Suprapubic skin (tissue), 4 donors: ENCODE measurements around the gene SOHLH1. TPM values are rescaled to one million over a fixed set of nuclear protein-coding genes. Genes with fewer than 3 reads are reported as not detected.

Experiments
- DNase-seq, 2 donors: peaks; one replicate each; pipeline ENCODE4 v3.0.0-alpha.2; 2019; ENCODE audit warnings: low spot score in 2 of 2
- H3K27ac ChIP-seq: fragments of 200-600 bp; sonication (generic); one replicate; pipeline ENCODE4 v1.5.1; 2019
- H3K27me3 ChIP-seq: fragments of 200-600 bp; sonication (generic); one replicate; pipeline ENCODE4 v1.5.1; 2019
- H3K36me3 ChIP-seq: fragments of 200-600 bp; sonication (generic); one replicate; pipeline ENCODE4 v1.5.1; 2019
- H3K4me1 ChIP-seq: fragments of 200-600 bp; sonication (generic); one replicate; pipeline ENCODE4 v1.5.1; 2019
- H3K4me3 ChIP-seq: fragments of 200-600 bp; sonication (generic); one replicate; pipeline ENCODE4 v1.5.1; 2019; ENCODE audit warnings: mild to moderate bottlenecking
- H3K9me3 ChIP-seq: fragments of 200-600 bp; sonication (generic); one replicate; pipeline ENCODE4 v1.5.1; 2019
- EP300 ChIP-seq: sonication (generic); formaldehyde crosslinking; IDR thresholded peaks from one replicate; pipeline ENCODE4 v1.6.1; 2017; ENCODE audit warnings: antibody characterized with exemption
- POLR2A ChIP-seq, 2 donors: fragments of 450-650 bp; IDR thresholded peaks; one replicate each; pipeline ENCODE4 v1.6.1; 2017; ENCODE audit warnings: antibody characterized with exemption in 2 of 2, mild to moderate bottlenecking in 2 of 2, moderate library complexity in 2 of 2
- POLR2AphosphoS5 ChIP-seq, 3 donors: sonication (generic); formaldehyde crosslinking; IDR thresholded peaks; one replicate each; pipeline ENCODE4 v1.6.1; 2017; ENCODE audit warnings: antibody characterized with exemption in 3 of 3
- WGBS: methylation state at CpG from one replicate; pipeline ENCODE4 v1.1.5; 2018; 5-methylcytosine and 5-hydroxymethylcytosine counted together
- total RNA-seq, 4 donors: library from RNA; depleted of rRNA; stranded (reverse); fragments of >200 nt; gene quantifications; one replicate each; pipeline ENCODE4 v1.1.0, GENCODE V29; 2016
- TF ChIP-seq, protein P1 (sequence below), 2 donors: fragments of 200-600 bp in 1 of 2; fragments of 450-650 bp in 1 of 2; sonication (generic) in 1 of 2; IDR thresholded peaks; one replicate each; pipeline ENCODE4 v1.5.1; 2016 to 2019; ENCODE audit warnings: antibody characterized with exemption in 2 of 2, mild to moderate bottlenecking in 1 of 2, moderate library complexity in 1 of 2

SOHLH1 gene
- total RNA-seq, 4 donors from 2014 or later: not detected

DNA sequence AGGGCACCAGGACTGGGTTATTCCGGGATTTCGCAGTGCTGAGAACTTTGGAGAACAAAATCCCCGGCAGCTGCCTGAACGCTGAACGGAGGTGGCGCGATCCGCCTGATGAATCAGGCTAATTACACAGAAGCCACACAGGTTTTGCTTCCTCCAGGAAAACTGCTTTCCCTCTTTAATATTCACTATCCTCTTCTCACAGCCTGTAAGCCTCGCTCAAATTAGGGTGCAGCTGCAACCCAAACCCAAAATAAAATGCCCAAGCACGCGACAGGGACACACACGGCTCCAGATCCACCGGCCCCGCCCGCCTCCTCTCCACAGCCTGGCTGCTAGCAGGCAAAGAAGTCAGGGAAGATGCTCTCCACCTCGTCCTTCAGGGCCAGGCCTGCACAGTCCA is 6.0 kb downstream of the SOHLH1 start:
- no peak overlapping the region for H3K27ac ChIP-seq
- TF ChIP-seq POLR2A (IDR thresholded peaks at IDR 0.05) (no peak), POLR2AphosphoS5 (IDR thresholded peaks at IDR 0.05) (no peak)
- H3K36me3 ChIP-seq: no peaks in the 10 kb centered on the region
- no peak for DNase-seq
- no peak overlapping the region for H3K4me3 ChIP-seq
- WGBS: 56% methylated on average over 15 of the region's 16 CpGs
- no peaks in the 10 kb centered on the region for H3K4me1 ChIP-seq
- H3K9me3 ChIP-seq: no peaks in the 10 kb centered on the region
- peaks cover 65% of the 10 kb centered on the region for H3K27me3 ChIP-seq

DNA sequence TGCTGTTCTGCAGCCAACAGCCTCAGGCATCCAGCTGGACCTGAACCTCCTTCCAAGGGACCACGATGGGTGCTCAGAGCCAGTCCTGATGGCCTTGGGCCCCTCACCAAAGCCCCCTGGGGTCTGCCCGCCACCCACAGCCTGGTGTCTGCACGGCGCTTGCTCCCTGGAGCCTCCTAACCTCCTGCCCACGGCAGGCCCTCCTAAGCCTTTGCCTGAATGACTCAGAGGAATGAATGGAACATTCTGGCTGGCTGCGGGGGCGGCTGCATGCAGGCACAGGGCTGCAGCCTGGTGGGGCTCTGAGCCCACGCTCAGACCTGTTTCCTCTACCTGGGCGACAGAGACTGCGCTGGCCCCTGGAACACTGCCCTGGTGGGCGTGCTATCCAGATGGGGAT is 6.9 kb downstream of the SOHLH1 start:
- TF ChIP-seq POLR2A (IDR thresholded peaks at IDR 0.05): no peak
- TF ChIP-seq, protein P1, sequence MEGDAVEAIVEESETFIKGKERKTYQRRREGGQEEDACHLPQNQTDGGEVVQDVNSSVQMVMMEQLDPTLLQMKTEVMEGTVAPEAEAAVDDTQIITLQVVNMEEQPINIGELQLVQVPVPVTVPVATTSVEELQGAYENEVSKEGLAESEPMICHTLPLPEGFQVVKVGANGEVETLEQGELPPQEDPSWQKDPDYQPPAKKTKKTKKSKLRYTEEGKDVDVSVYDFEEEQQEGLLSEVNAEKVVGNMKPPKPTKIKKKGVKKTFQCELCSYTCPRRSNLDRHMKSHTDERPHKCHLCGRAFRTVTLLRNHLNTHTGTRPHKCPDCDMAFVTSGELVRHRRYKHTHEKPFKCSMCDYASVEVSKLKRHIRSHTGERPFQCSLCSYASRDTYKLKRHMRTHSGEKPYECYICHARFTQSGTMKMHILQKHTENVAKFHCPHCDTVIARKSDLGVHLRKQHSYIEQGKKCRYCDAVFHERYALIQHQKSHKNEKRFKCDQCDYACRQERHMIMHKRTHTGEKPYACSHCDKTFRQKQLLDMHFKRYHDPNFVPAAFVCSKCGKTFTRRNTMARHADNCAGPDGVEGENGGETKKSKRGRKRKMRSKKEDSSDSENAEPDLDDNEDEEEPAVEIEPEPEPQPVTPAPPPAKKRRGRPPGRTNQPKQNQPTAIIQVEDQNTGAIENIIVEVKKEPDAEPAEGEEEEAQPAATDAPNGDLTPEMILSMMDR (IDR thresholded peaks at IDR 0.05): no peak
- Histone ChIP-seq H3K27me3 (peaks cover 69% of the 10 kb centered on the region), H3K9me3 (no peaks in the 10 kb centered on the region), H3K4me3 (no peak overlapping the region), H3K36me3 (no peaks in the 10 kb centered on the region), H3K27ac (no peak overlapping the region), H3K4me1 (no peaks in the 10 kb centered on the region)
- no peak for DNase-seq
- WGBS: 57% methylated on average over 10 of the region's 11 CpGs

DNA sequence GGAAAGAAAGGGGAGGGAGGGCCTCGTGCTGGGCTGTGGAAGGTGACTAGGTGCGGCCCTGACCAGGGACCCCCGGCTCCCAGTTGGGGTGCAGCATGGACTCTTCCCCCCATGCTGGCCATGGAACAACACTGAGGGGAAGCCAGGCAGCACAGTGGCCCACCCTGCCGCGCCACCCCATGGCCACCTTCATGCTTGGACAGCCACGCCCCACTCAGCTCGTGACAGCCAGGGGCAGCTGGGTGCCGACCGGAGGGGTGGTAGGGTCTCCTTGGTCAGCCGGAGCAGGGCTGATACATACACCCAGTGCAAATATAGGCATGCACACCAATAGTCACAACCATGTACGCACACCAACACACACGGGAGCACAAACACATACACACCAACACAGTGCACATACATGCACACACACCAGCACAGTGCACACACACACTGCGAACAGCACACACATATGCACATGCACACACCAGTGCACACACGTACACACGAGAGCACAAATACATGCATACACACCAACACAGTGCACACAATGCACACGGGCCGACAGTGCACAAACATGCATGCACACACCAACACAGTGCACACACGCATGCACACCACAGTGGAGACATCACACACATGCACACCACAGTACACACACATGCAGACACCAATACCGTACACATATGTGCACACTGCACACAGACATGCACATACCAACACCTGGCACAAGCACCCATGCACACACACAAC is 8.3 kb downstream of the SOHLH1 start:
- TF ChIP-seq EP300: no peak
- no peak for TF ChIP-seq POLR2A (IDR thresholded peaks at IDR 0.05)
- TF ChIP-seq, protein P1 (IDR thresholded peaks at IDR 0.05): no peak
- no peak for TF ChIP-seq POLR2AphosphoS5 (IDR thresholded peaks at IDR 0.05)
- no peak overlapping the region for H3K4me3 ChIP-seq
- 92% methylated on average over 8 of the region's 19 CpGs for WGBS
- H3K9me3 ChIP-seq: no peaks in the 10 kb centered on the region
- no peaks in the 10 kb centered on the region for H3K36me3 ChIP-seq
- no peak overlapping the region for H3K27ac ChIP-seq
- peaks cover 67% of the 10 kb centered on the region for H3K27me3 ChIP-seq
- DNase-seq: no peak
- H3K4me1 ChIP-seq: no peaks in the 10 kb centered on the region

DNA sequence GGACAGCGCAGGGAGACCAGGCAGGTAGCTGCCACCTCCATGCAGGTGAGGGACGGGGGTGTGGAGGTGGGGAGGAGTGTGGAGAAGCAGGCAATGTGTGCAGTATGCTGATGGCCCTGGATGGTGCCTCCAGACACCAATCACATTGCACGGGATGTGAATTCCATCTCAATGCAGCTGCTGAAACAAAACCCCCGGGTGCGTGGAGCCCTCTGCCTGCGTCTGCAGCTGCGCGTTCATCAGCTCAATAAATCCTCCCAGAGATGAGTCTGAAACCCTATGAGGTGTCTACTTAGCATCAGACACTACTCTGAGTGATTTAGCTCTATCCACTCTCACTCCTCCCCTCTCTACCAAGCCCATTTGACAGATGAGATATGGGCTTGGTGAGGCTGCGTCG is 10.3 kb downstream of the SOHLH1 start:
- no peak for TF ChIP-seq EP300
- no peak for TF ChIP-seq POLR2AphosphoS5 (IDR thresholded peaks at IDR 0.05)
- TF ChIP-seq, protein P1 (IDR thresholded peaks at IDR 0.05): no peak
- TF ChIP-seq POLR2A (IDR thresholded peaks at IDR 0.05): no peak
- no peak for DNase-seq
- H3K27me3 ChIP-seq: peaks cover 67% of the 10 kb centered on the region
- no peaks in the 10 kb centered on the region for H3K4me1 ChIP-seq
- H3K9me3 ChIP-seq: no peaks in the 10 kb centered on the region
- 62% methylated on average over 10 of the region's 10 CpGs for WGBS
- H3K36me3 ChIP-seq: no peaks in the 10 kb centered on the region
- H3K4me3 ChIP-seq: no peak overlapping the region
- no peak overlapping the region for H3K27ac ChIP-seq

DNA sequence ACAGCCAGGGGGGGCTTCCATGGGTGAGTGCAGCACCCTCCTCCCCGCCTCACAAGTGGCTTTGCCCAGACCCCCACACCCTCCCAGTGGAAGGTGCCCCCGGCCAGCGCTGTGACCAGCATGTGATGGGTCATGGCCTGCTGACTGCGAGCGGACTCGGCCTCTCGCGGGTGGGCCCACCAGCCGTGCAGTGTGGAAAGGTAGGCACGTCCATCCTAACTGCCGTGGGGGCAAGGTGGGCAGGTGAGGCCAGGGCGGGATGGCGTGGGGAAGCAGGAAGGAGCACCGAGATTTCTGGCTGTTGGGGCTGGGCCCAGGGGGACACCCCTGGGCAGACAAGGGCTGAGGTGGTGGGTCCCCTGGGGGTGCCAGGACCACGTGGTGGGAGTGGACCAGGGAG is 12.1 kb downstream of the SOHLH1 start:
- no peak for DNase-seq
- Histone ChIP-seq H3K27me3 (peaks cover 65% of the 10 kb centered on the region), H3K9me3 (no peaks in the 10 kb centered on the region), H3K27ac (no peak overlapping the region), H3K4me1 (no peaks in the 10 kb centered on the region), H3K36me3 (no peaks in the 10 kb centered on the region), H3K4me3 (no peak overlapping the region)
- WGBS: 82% methylated on average over 11 of the region's 15 CpGs
- no peak for TF ChIP-seq EP300
- TF ChIP-seq POLR2A (IDR thresholded peaks at IDR 0.05): no peak
- no peak for TF ChIP-seq POLR2AphosphoS5 (IDR thresholded peaks at IDR 0.05)
- TF ChIP-seq, protein P1 (IDR thresholded peaks at IDR 0.05): no peak

DNA sequence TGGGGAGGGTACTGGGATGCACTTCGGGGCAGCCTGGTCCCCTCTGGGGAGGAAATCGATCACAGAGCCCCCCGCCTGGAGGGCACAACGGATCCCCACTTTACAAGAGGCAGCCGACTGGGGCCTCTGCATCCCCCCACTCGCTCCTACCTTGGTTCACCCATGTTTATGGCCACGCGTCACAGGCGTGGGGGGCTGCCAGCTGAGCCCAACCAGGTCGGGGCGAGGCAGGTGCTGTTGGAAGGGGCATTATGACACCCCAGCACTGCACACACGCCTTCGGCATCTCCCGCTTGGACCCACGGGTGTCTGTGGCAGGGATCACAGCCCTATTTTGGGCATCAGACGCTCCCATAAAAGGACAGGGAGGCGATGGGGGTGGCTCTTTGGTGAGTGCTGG is 14.6 kb downstream of the SOHLH1 start:
- WGBS: 64% methylated on average over 8 of the region's 17 CpGs
- H3K9me3 ChIP-seq: no peaks in the 10 kb centered on the region
- no peak overlapping the region for H3K4me3 ChIP-seq
- TF ChIP-seq, protein P1 (IDR thresholded peaks at IDR 0.05): no peak
- TF ChIP-seq POLR2A (IDR thresholded peaks at IDR 0.05): no peak
- no peak for TF ChIP-seq EP300
- no peak for TF ChIP-seq POLR2AphosphoS5 (IDR thresholded peaks at IDR 0.05)
- H3K27ac ChIP-seq: no peak overlapping the region
- no peaks in the 10 kb centered on the region for H3K4me1 ChIP-seq
- no peak for DNase-seq
- H3K36me3 ChIP-seq: no peaks in the 10 kb centered on the region
- H3K27me3 ChIP-seq: peaks cover 68% of the 10 kb centered on the region
